Measurements from ENCODE around the gene PRICKLE2. TPM values are rescaled to one million over a fixed set of nuclear protein-coding genes. Genes with fewer than 3 reads are reported as not detected.

PRICKLE2 gene
- polyA plus RNA-seq, 1 donor (not counting 4 experiments of a cell fraction or from before 2014, with no cell fraction given): 7.8 TPM

- Histone ChIP-seq H3K27ac (ENCODE audit: control insufficient read depth, insufficient read depth, low read length) (no peak overlapping the region), H3K79me2 (ENCODE audit: control insufficient read depth, insufficient read depth, low read length) (peaks cover 9% of the 10 kb centered on the region), H3K4me3 (ENCODE audit: control insufficient read depth in 2 of 3, extremely low read depth in 1 of 3, insufficient read depth in 2 of 3, low read depth in 1 of 3, low read length in 3 of 3) (no peak overlapping the region), H3K9me1 (ENCODE audit: control insufficient read depth, extremely low read depth, insufficient read depth, low read length) (no peaks in the 10 kb centered on the region), H3K9me3 (ENCODE audit: control insufficient read depth, low read depth, low read length) (no peaks in the 10 kb centered on the region), H3K36me3 (ENCODE audit: control insufficient read depth in 2 of 2, extremely low read depth in 1 of 2, insufficient read depth in 2 of 2, low read length in 2 of 2) (no peaks in the 10 kb centered on the region), H3K4me2 (ENCODE audit: control insufficient read depth, extremely low read depth, insufficient read depth, low read depth, low read length) (no peak overlapping the region), H3K27me3 (ENCODE audit: control insufficient read depth, extremely low read depth, insufficient read depth, low read length) (no peaks in the 10 kb centered on the region), H3K4me1 (ENCODE audit: control insufficient read depth, extremely low read depth, insufficient read depth, low read length) (peaks cover 4% of the 10 kb centered on the region), H2AFZ (ENCODE audit: control insufficient read depth, low read length) (no peak overlapping the region), H4K20me1 (ENCODE audit: control insufficient read depth, extremely low read depth, insufficient read depth, low read length) (no peaks in the 10 kb centered on the region), H3K9ac (ENCODE audit: control insufficient read depth, extremely low read depth, insufficient read depth, low read length) (no peak overlapping the region)
- FAIRE-seq (no peak), DNase-seq (ENCODE audit: low read depth, low spot score) (no peak)
- no peak for TF ChIP-seq CTCF (optimal IDR thresholded peaks at IDR 0.05 in 1 of 3, IDR thresholded peaks at IDR 0.05 in 1 of 3, conservative IDR thresholded peaks at IDR 0.05 in 1 of 3; ENCODE audit: extremely low read depth in 1 of 3, insufficient read depth in 2 of 3, low read length in 3 of 3)
- TF ChIP-seq EZH2 (IDR thresholded peaks at IDR 0.05; ENCODE audit: low read length): no peak
- dilution Hi-C loops (cut with MboI; ENCODE audit: extremely low pct_ligation_motif_present, low sequenced_read_pairs): no loop called here
These were observed 29.2 kb upstream of the PRICKLE2 start for GRCh38 chr3:64254443-64254842.

- Histone ChIP-seq H3K9ac (ENCODE audit: control insufficient read depth, extremely low read depth, insufficient read depth, low read length) (no peak overlapping the region), H4K20me1 (ENCODE audit: control insufficient read depth, extremely low read depth, insufficient read depth, low read length) (no peaks in the 10 kb centered on the region), H3K4me3 (ENCODE audit: control insufficient read depth in 2 of 3, extremely low read depth in 1 of 3, insufficient read depth in 2 of 3, low read depth in 1 of 3, low read length in 3 of 3) (no peak overlapping the region), H3K79me2 (ENCODE audit: control insufficient read depth, insufficient read depth, low read length) (peaks cover 9% of the 10 kb centered on the region), H3K4me2 (ENCODE audit: control insufficient read depth, extremely low read depth, insufficient read depth, low read depth, low read length) (no peak overlapping the region), H2AFZ (ENCODE audit: control insufficient read depth, low read length) (no peak overlapping the region), H3K36me3 (ENCODE audit: control insufficient read depth in 2 of 2, extremely low read depth in 1 of 2, insufficient read depth in 2 of 2, low read length in 2 of 2) (no peaks in the 10 kb centered on the region), H3K4me1 (ENCODE audit: control insufficient read depth, extremely low read depth, insufficient read depth, low read length) (peaks cover 4% of the 10 kb centered on the region), H3K9me1 (ENCODE audit: control insufficient read depth, extremely low read depth, insufficient read depth, low read length) (no peaks in the 10 kb centered on the region), H3K27me3 (ENCODE audit: control insufficient read depth, extremely low read depth, insufficient read depth, low read length) (no peaks in the 10 kb centered on the region), H3K27ac (ENCODE audit: control insufficient read depth, insufficient read depth, low read length) (no peak overlapping the region), H3K9me3 (ENCODE audit: control insufficient read depth, low read depth, low read length) (no peaks in the 10 kb centered on the region)
- FAIRE-seq (no peak), DNase-seq (ENCODE audit: low read depth, low spot score) (no peak)
- dilution Hi-C loops (cut with MboI; ENCODE audit: extremely low pct_ligation_motif_present, low sequenced_read_pairs): no loop called here
- TF ChIP-seq CTCF (optimal IDR thresholded peaks at IDR 0.05 in 1 of 3, IDR thresholded peaks at IDR 0.05 in 1 of 3, conservative IDR thresholded peaks at IDR 0.05 in 1 of 3; ENCODE audit: extremely low read depth in 1 of 3, insufficient read depth in 2 of 3, low read length in 3 of 3) (no peak), EZH2 (IDR thresholded peaks at IDR 0.05; ENCODE audit: low read length) (no peak)
These were observed 28.4 kb upstream of the PRICKLE2 start for GRCh38 chr3:64253689-64254088.
